ENCODE measurements around the gene OXT. TPM values are rescaled to one million over a fixed set of nuclear protein-coding genes. Genes with fewer than 3 reads are reported as not detected.
A peak's percentile ranks its signal among the peaks of the same experiment; 100 is the strongest.
"Not testable (repeated sequence)": the region's sequence is repeated elsewhere in the genome, so short reads cannot be mapped to it uniquely, and the experiment has no call there.

OXT gene
- total RNA-seq, 2 experiments from 2014 or later, result 0.40 TPM; not detected in 1

- H3K4me3 Mint-ChIP-seq, result no peak overlapping the region
- intact Hi-C loops (cut with DNase I, micrococcal nuclease), result loop anchor here in 1 of 2 experiments (5.0 kb wide), 2 partner anchors 82 to 388 kb away; partner anchors contain the start of genes FASTKD5 and UBOX5
- H3K27me3 Mint-ChIP-seq, result peaks cover 3% of the 10 kb centered on the region
- no peak for ATAC-seq
- ChIA-PET CTCF (interaction anchor here (1.7 kb wide), 1 partner anchor 22 kb away, joined by 10 read pairs; no protein-coding TSS in a partner anchor), POLR2A (no interaction called here)
- no peaks in the 10 kb centered on the region for H3K36me3 Mint-ChIP-seq (ENCODE audit: low read depth)
- H3K4me1 Mint-ChIP-seq, result peaks cover 35% of the 10 kb centered on the region
- H3K27ac Mint-ChIP-seq, result no peak overlapping the region
- no peaks in the 10 kb centered on the region for H3K9me3 Mint-ChIP-seq (ENCODE audit: low read depth)
- DNase-seq, result no peak
Observed at GRCh38 chr20:3074812-3075211, 3.4 kb downstream of the OXT start.

DNA sequence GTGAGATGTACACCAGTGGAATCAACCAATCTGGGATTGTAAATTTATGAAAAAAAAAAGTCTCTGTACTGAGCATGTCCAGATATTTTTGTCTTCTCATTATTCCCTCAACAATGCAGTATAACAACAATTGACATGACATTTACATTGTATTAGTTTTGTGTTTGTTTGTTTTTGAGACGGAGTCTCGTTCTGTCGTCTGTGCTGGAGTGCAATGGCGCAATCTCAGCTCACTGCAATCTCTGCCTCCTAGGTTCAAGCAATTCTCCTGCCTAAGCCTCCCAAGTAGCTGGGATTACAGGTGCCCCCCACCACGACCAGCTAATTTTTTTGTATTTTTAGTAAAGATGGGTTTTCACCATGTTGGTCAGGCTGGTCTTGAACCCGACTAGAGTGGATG lies 3.9 kb downstream of the OXT start:
- POLR2A ChIA-PET; ATAC-seq; H3K9me3 Mint-ChIP-seq (ENCODE audit: low read depth); H3K27me3 Mint-ChIP-seq; H3K36me3 Mint-ChIP-seq (ENCODE audit: low read depth); DNase-seq; H3K4me3 Mint-ChIP-seq; H3K27ac Mint-ChIP-seq: not testable (repeated sequence)
- H3K4me1 Mint-ChIP-seq, result peaks cover 35% of the 10 kb centered on the region
- intact Hi-C loops (cut with DNase I, micrococcal nuclease), result loop anchor here in 1 of 2 experiments (5.0 kb wide), 1 partner anchor 388 kb away; no protein-coding TSS in a partner anchor
- CTCF ChIA-PET, result interaction anchor here (0.9 kb wide), 1 partner anchor 322 kb away, joined by 3 read pairs; no protein-coding TSS in a partner anchor

DNA sequence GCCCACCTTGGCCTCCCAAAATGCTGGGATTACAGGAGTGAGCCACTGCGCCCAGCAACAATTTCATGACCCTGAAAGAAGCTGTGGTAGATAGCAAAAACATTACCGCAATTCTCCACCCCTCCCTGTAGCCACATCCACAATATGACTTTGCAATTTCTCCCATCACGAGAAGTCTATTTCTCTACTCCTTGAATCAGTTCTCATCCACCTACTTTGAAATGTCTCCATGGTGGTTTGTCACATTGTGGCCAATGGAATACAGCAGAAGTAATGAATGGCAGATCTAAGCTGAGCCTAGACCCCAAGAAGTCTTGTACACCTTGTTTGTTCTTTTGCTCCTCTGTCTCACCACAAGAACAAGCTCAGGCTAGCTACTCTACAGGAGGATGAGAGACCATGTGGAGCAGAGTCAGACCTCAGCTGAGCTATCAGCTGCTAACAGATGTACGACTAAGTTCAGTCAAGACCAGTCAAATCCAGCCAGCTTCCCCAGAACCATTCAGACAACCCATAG lies 6.3 kb downstream of the OXT start:
- intact Hi-C loops (cut with DNase I, micrococcal nuclease), result loop anchor here (2.0 to 5.0 kb wide), 2 partner anchors 23 to 390 kb away; no protein-coding TSS in a partner anchor
- Mint-ChIP-seq H3K27me3 (peaks cover 26% of the 10 kb centered on the region), H3K36me3 (ENCODE audit: low read depth) (no peaks in the 10 kb centered on the region), H3K4me3 (peak overlapping the region; percentile 0), H3K4me1 (peaks cover 27% of the 10 kb centered on the region), H3K27ac (peak overlapping the region; percentile 55), H3K9me3 (ENCODE audit: low read depth) (no peaks in the 10 kb centered on the region)
- ATAC-seq, result peak; percentile 47
- DNase-seq, result peak; percentile 35
- ChIA-PET POLR2A (interaction anchor here (0.5 kb wide), 1 partner anchor 24 kb away, joined by 3 read pairs; no protein-coding TSS in a partner anchor), CTCF (interaction anchor here (0.8 to 1.3 kb wide), 9 partner anchors 9 to 141 kb away, joined by 3 to 16 read pairs (median 5); no protein-coding TSS in a partner anchor)

- CTCF ChIA-PET, result no interaction called here
- Mint-ChIP-seq H3K4me3 (no peak overlapping the region), H3K4me1 (peaks cover 21% of the 10 kb centered on the region), H3K27ac (no peak overlapping the region), H3K36me3 (ENCODE audit: low read depth) (no peaks in the 10 kb centered on the region), H3K9me3 (ENCODE audit: low read depth) (no peaks in the 10 kb centered on the region), H3K27me3 (peaks cover 34% of the 10 kb centered on the region)
- intact Hi-C loops (cut with DNase I, micrococcal nuclease), result no loop called here
- ATAC-seq (no peak), DNase-seq (no peak)
- POLR2A ChIA-PET, result no interaction called here
Observed at GRCh38 chr20:3080939-3081388, 9.5 kb downstream of the OXT start.

DNA sequence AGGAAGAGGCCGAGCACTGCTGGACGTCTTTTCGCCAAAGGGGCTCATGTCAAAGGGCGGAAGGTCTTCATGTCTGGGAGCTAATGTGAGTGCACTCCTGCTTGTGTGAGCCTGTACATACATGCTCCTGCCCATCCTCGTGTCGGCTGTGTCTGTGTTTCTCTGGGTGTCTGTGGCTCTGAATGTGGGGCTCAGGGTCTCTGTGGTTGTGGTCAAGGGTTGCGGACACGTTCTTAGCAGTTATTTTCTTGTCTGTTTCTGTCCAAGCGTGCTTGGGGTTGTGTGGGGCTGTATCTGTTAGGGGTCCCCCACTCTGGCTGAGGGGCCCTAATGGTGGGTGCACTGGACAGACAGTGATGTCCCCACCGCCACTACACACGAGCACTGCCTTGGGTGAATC lies 10.2 kb downstream of the OXT start:
- peaks cover 34% of the 10 kb centered on the region for H3K27me3 Mint-ChIP-seq
- H3K36me3 Mint-ChIP-seq (ENCODE audit: low read depth), result no peaks in the 10 kb centered on the region
- POLR2A ChIA-PET, result no interaction called here
- no peak for DNase-seq
- no peak for ATAC-seq
- H3K27ac Mint-ChIP-seq, result no peak overlapping the region
- no peaks in the 10 kb centered on the region for H3K9me3 Mint-ChIP-seq (ENCODE audit: low read depth)
- CTCF ChIA-PET, result no interaction called here
- intact Hi-C loops (cut with DNase I, micrococcal nuclease), result no loop called here
- H3K4me1 Mint-ChIP-seq, result peaks cover 21% of the 10 kb centered on the region
- no peak overlapping the region for H3K4me3 Mint-ChIP-seq

DNA sequence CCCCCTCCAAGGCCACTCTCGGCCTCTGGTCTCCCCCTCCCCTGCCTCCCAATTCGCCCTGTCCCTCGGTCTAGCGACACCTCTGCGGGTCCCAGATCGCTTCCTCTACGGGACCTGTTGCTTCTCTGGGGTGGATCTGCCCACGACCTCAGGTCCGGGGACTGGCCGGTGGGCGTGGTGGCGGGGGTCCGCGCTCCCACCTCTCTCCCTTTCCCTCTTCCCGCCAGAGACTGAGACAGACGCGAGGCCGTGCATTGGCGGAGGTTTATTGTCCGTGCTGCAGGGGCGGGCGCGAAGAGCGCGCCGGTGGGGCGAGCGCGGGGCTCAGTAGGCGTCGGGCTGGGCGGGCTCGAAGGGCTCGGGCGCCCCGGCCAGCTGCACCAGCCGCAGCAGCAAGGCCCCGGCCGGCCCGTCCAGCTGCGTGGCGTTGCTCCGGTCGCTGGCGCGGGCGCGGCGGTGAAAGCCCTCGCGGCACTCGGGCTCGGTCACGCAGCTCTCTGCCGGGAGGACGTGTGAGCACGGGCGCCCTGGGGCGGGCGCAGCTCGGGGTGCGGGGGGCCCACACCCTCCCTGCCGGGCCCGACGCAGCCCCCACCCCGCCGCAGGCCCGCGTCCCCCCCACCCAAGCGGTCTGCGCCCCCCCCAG lies 11.0 kb downstream of the OXT start:
- peaks cover 14% of the 10 kb centered on the region for H3K4me1 Mint-ChIP-seq
- intact Hi-C loops (cut with DNase I, micrococcal nuclease), result no loop called here
- peak overlapping the region; percentile 53 for H3K4me3 Mint-ChIP-seq
- no peaks in the 10 kb centered on the region for H3K36me3 Mint-ChIP-seq (ENCODE audit: low read depth)
- POLR2A ChIA-PET, result interaction anchor here (1.0 kb wide), 1 partner anchor 11 kb away, joined by 3 read pairs; the partner anchor contains the start of gene OXT
- ATAC-seq (peak; percentile 28), DNase-seq (no peak)
- peaks cover 34% of the 10 kb centered on the region for H3K27me3 Mint-ChIP-seq
- CTCF ChIA-PET, result no interaction called here
- no peak overlapping the region for H3K27ac Mint-ChIP-seq
- H3K9me3 Mint-ChIP-seq (ENCODE audit: low read depth), result no peaks in the 10 kb centered on the region

DNA sequence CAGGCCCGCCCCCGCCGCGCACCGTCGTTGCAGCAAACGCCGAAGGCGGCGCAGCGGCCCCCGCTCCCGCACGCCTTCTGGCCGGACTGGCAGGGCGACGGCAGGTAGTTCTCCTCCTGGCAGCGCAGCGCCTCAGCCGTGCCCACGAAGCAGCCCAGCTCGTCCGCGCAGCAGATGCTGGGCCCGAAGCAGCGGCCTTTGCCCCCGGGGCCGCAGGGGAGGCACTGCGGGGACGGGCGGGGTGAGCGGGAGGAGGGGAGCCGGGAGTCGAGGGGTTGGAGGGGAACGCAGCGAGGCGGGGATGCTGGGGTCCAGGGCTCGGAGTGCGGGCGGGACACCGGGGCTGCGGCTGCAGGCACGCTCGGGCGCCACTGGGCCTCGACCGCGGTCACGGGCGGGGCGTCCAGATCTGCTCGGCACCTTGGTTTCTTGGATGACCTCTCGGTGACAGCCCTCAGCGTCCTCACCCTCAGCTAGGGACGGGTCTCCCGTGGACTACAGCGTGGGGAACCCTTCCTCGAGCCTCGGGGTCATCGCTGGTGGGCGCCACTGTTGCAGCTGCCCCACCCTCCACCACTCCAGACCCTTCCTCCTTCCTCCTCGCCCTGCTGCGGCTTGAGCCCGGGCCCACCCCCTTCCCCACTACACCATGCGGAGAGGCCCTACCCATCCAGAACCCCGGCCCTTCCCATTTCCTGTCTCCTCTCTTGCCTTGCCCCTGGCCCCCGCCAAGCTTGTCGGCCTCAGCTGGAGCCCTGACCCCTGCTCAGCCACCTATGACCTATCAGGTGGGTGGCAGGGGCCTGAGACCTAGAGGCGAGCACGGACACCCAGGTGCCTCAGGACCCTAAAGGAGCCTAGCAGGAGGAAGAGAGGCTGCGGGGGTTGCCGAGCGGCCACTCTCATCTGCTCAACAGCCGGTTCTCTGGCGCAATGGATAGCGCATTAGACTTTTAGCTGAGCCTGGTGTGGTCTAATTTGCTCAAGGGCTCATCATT lies 11.8 kb downstream of the OXT start:
- no peak overlapping the region for H3K27ac Mint-ChIP-seq
- DNase-seq (no peak), ATAC-seq (peak; percentile 42)
- H3K27me3 Mint-ChIP-seq, result peaks cover 34% of the 10 kb centered on the region
- H3K4me1 Mint-ChIP-seq, result peaks cover 8% of the 10 kb centered on the region
- intact Hi-C loops (cut with DNase I, micrococcal nuclease), result no loop called here
- H3K4me3 Mint-ChIP-seq, result peak overlapping the region; percentile 10
- ChIA-PET CTCF (interaction anchor here (0.7 to 1.2 kb wide), 2 partner anchors 33 to 373 kb away, joined by 3 read pairs; no protein-coding TSS in a partner anchor), POLR2A (interaction anchor here (1.0 kb wide), 1 partner anchor 12 kb away, joined by 3 read pairs; the partner anchor contains the start of gene OXT)
- H3K9me3 Mint-ChIP-seq (ENCODE audit: low read depth), result no peaks in the 10 kb centered on the region
- H3K36me3 Mint-ChIP-seq (ENCODE audit: low read depth), result no peaks in the 10 kb centered on the region

DNA sequence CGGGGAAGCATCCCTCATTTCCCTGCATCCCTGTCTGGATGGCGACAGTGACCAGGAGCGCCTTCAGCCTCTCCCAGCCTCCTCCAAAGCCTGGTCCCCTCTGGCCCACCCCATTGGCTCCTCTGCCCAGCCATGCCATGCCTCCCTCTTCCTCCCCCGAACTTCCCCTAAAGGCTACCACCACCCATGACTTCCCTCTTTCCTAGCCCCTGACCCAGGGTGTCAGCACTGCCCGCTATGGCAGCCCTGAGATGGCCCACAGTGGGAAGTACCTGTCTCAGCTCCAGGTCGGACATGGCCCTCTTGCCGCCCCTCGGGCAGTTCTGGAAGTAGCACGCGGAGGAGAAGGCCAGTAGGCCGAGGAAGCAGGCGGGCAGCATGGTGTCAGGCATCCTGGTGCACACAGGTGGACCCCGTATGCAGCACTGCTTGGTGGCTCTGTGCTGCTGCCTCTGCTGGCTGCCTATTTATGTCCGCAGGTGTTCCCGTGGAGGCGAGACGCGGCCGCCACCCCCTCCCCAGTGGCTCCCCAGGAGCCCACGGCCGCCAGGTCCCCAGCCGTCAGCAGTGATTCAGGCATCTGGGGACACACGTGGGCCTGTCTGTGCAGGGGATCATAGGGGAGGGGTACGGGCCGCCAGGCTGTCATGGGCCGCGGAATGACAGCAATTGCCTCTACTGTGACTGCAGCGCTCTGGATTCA lies 13.0 kb downstream of the OXT start, which contains the start of gene AVP:
AVP (minus strand) TSS at position 442 of the 703 bp plus-strand sequence; CDS start at position 392, 50 bp downstream.
- no peak for ATAC-seq
- CTCF ChIA-PET, result interaction anchor here (1.2 kb wide), 1 partner anchor 32 kb away, joined by 3 read pairs; no protein-coding TSS in a partner anchor
- no peak for DNase-seq
- no peak within 1 kb of the TSS for H3K27ac Mint-ChIP-seq
- H3K4me1 Mint-ChIP-seq, result peaks cover 8% of the 10 kb centered on the region
- no peaks in the 10 kb centered on the region for H3K9me3 Mint-ChIP-seq (ENCODE audit: low read depth)
- POLR2A ChIA-PET, result no interaction called here
- H3K36me3 Mint-ChIP-seq (ENCODE audit: low read depth), result no peaks in the 10 kb centered on the region
- intact Hi-C loops (cut with DNase I, micrococcal nuclease), result no loop called here
- H3K27me3 Mint-ChIP-seq, result peaks cover 31% of the 10 kb centered on the region
- no peak within 1 kb of the TSS for H3K4me3 Mint-ChIP-seq

DNA sequence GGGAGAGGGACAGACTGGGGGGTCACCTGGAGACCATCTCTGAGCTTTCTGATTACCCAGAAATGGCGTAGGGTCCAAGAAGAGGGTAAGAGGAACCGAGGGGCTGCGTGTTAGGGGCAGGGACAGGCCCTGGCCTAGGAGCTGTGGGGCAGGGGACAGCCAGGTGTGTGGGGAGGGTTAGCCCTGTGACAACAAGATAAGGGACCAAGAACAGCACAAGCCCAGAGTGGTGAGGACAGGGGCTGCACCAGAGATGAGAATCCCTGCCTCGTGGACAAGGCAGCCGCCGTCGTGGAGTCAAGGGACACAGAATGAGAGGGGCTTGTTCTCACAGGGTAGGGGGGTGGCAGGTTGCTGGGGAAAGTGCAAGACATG lies 13.6 kb downstream of the OXT start:
- intact Hi-C loops (cut with DNase I, micrococcal nuclease), result no loop called here
- POLR2A ChIA-PET, result no interaction called here
- Mint-ChIP-seq H3K4me3 (no peak overlapping the region), H3K9me3 (ENCODE audit: low read depth) (no peaks in the 10 kb centered on the region), H3K36me3 (ENCODE audit: low read depth) (no peaks in the 10 kb centered on the region), H3K27ac (no peak overlapping the region), H3K27me3 (peaks cover 30% of the 10 kb centered on the region), H3K4me1 (peaks cover 8% of the 10 kb centered on the region)
- DNase-seq (no peak), ATAC-seq (no peak)
- CTCF ChIA-PET, result no interaction called here

DNA sequence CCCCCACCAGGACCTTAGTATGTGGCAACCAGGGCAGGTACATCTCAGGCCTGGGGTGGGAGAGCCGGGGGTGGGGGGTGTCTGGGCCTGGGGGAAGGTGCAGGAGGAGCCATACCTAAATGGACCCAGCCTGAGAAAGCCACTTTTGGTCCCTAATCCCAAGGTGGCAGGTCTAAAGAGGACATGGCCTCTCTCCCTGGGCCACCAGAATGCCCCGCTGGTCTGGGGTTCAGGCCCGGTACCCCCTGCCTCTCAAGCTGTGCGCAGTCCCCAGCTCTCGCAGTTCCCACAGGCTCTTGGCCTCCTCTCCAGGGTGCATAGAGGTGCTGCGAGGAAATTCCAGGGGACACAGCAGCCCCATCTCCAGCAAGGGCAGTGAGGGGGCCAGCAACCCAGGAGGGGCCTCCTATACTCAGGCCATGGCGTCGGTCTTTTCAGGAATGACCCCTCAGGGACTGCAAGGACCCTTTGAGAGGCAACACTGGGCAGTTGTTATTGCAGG lies 14.2 kb downstream of the OXT start:
- Mint-ChIP-seq H3K36me3 (ENCODE audit: low read depth) (no peaks in the 10 kb centered on the region), H3K4me3 (no peak overlapping the region), H3K4me1 (peaks cover 9% of the 10 kb centered on the region), H3K9me3 (ENCODE audit: low read depth) (no peaks in the 10 kb centered on the region), H3K27ac (no peak overlapping the region), H3K27me3 (peaks cover 25% of the 10 kb centered on the region)
- ChIA-PET POLR2A (interaction anchor here (0.6 to 1.1 kb wide), 2 partner anchors 93 to 108 kb away, joined by 3 to 8 read pairs; no protein-coding TSS in a partner anchor), CTCF (interaction anchor here (0.6 to 1.4 kb wide), 3 partner anchors 17 to 32 kb away, joined by 3 to 6 read pairs (median 3); no protein-coding TSS in a partner anchor)
- ATAC-seq, result no peak
- no peak for DNase-seq
- intact Hi-C loops (cut with DNase I, micrococcal nuclease), result no loop called here
